ENCODE results near the gene KDM2A.

KDM2A gene

GRCh38 chr11:67275606-67276409, 156.7 kb downstream of the KDM2A start:
- DNase-seq, result peak; percentile 55

GRCh38 chr11:67276781-67277230, 157.7 kb downstream of the KDM2A start:
- DNase-seq, result peak; percentile 62

- DNase-seq, result peak; percentile 88
These were observed 158.3 kb downstream of the KDM2A start for GRCh38 chr11:67277231-67277961.

- DNase-seq, result no peak
These were observed 159.3 kb downstream of the KDM2A start for GRCh38 chr11:67278135-67278938.

GRCh38 chr11:67278939-67279588, 160.0 kb downstream of the KDM2A start:
- no peak for DNase-seq

- DNase-seq, result no peak
These were observed 160.7 kb downstream of the KDM2A start for GRCh38 chr11:67279589-67280340.

- peak; percentile 18 for DNase-seq
These were observed 161.3 kb downstream of the KDM2A start for GRCh38 chr11:67280341-67280787.

- peak; percentile 17 for DNase-seq
These were observed 161.9 kb downstream of the KDM2A start for GRCh38 chr11:67280788-67281551.

- DNase-seq, result peak; percentile 14
These were observed 162.6 kb downstream of the KDM2A start for GRCh38 chr11:67281552-67282150.

- peak; percentile 14 for DNase-seq
These were observed 163.3 kb downstream of the KDM2A start for GRCh38 chr11:67282155-67282875.

- no peak for DNase-seq
These were observed 163.9 kb downstream of the KDM2A start for GRCh38 chr11:67282876-67283371.

- no peak for DNase-seq
These were observed 164.5 kb downstream of the KDM2A start for GRCh38 chr11:67283481-67283963.

- DNase-seq, result no peak
These were observed 165.9 kb downstream of the KDM2A start for GRCh38 chr11:67284811-67285540.

- peak; percentile 58 for DNase-seq
These were observed 166.8 kb downstream of the KDM2A start for GRCh38 chr11:67285541-67286498.

GRCh38 chr11:67286621-67287333, 167.7 kb downstream of the KDM2A start:
- DNase-seq, result no peak

GRCh38 chr11:67287355-67288197, 168.5 kb downstream of the KDM2A start:
- DNase-seq, result no peak
